HL-60 (cell line): ENCODE data around the gene LTBP3.

ENCODE experiments used
- CTCF ChIP-seq: IDR thresholded peaks from one replicate; pipeline ENCODE4 v1.5.1; 2011; ENCODE audit warnings: low read length, control low read depth, inconsistent platforms; ENCODE audit not compliant: insufficient read depth
- GABPA ChIP-seq: IDR thresholded peaks from 2 replicates; pipeline ENCODE4 v1.6.1; 2012; ENCODE audit warnings: low read depth
- POLR2AphosphoS5 ChIP-seq: IDR thresholded peaks from 2 replicates; pipeline ENCODE4 v1.6.1; 2012; ENCODE audit warnings: low read depth
- SPI1 ChIP-seq: IDR thresholded peaks from 2 replicates; pipeline ENCODE4 v1.6.1; 2012; ENCODE audit warnings: low read depth, mild to moderate bottlenecking, borderline replicate concordance

DNA sequence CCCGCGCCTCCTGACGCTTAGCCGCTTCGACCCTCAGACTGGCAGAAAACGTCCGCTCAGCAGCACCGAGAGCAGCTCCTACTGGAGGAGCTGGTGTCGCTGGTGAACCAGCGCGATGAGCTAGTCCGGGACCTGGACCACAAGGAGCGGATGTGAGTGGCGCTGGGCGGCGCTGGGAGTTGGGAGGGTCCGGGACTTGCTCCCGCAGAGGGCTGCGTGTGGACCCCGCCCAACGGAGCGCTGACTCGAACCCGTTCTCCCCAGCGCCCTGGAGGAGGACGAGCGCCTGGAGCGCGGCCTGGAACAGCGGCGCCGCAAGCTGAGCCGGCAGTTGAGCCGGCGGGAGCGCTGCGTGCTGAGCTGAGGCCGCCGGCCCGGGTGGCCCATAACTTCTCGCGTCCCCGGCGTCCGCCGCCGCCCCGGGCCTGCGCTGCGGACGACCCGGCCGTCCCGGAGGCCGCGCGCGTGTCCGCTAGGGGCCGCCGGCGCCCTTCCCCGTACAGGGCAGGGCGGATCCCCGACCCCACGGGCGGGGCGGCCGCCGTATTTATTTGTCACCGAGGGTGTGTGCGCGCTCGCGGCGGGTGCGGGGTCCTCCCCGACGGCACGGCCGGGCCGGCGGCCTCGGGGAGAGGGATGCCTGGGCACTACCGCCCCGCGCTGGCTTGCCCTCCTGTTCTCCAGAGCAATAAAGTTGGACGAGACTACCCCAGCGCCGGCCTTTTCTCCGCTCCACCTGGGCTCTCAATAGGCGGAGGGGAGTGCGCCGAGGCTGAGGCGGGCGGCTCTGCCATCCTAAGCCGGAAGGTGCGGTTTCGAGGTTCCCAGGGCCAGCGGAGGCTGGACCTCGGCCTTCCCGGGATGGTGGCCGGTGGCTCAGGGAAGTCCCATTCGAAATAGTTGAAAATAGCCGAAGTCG is 34.0 kb upstream of the LTBP3 start:
- TF ChIP-seq CTCF (no peak), POLR2AphosphoS5 (no peak), GABPA (no peak), SPI1 (no peak)
